Endothelial cell of umbilical vein (primary cell): ENCODE data around the gene METAP1. TPM values are rescaled to one million over a fixed set of nuclear protein-coding genes. Genes with fewer than 3 reads are reported as not detected.

Experiments used
- BruUV-seq: library from RNA; stranded (reverse); fragments of 400-500 nt; replicated peaks from 2 replicates; lab custom pipeline; 2021; lab: Mats Ljungman, UMichigan
- CTCF ChIA-PET: fragments of 300-600, 350-600 bp; sonication (Branson Sonifier 250); formaldehyde crosslinking; loops from one replicate; lab custom pipeline; 2021; ENCODE audit warnings: antibody characterized with exemption, inconsistent platforms; lab: Charles Lee
- POLR2A ChIA-PET: fragments of 300-600, 350-600 bp; sonication (Branson Sonifier 250); formaldehyde crosslinking; loops from one replicate; lab custom pipeline; 2021; ENCODE audit warnings: antibody characterized with exemption, inconsistent platforms; lab: Charles Lee
- DNase-seq: peaks from one replicate; pipeline ENCODE4 v3.0.0-alpha.2; 2011; ENCODE audit warnings: low read depth, low spot score
- FAIRE-seq: peaks from 2 replicates; lab custom pipeline; 2011; peaks lifted over from hg19 to GRCh38; lab: Jason Lieb, UNC
- H2AFZ ChIP-seq: 2 replicates; pipeline ENCODE4 v1.6.0; 2012; ENCODE audit warnings: low read depth, low read length, control low read depth, inconsistent platforms
- H3K27ac ChIP-seq: 2 replicates; pipeline ENCODE4 v1.5.1; 2011; ENCODE audit warnings: low read depth, mild to moderate bottlenecking, control low read depth, low read length, moderate library complexity; ENCODE audit not compliant: insufficient read depth
- H3K27me3 ChIP-seq, 2 experiments: 2 replicates each; pipeline versions ENCODE4 v1.6.0 to v1.6.1; 2011; ENCODE audit warnings: low read length in 2 of 2, mixed read lengths in 1 of 2; ENCODE audit not compliant: control insufficient read depth in 2 of 2, insufficient read depth in 2 of 2
- H3K36me3 ChIP-seq, 2 experiments: 2 replicates in 1 of 2; 3 replicates in 1 of 2; pipeline ENCODE4 v1.5.1; 2011; ENCODE audit warnings: low read length in 2 of 2, mild to moderate bottlenecking in 1 of 2, moderate library complexity in 1 of 2; ENCODE audit not compliant: control insufficient read depth in 2 of 2, insufficient read depth in 2 of 2; ENCODE audit errors: extremely low read depth in 1 of 2
- H3K4me1 ChIP-seq: 3 replicates; pipeline ENCODE4 v1.5.1; 2011; ENCODE audit warnings: mild to moderate bottlenecking, low read length; ENCODE audit not compliant: control insufficient read depth, insufficient read depth; ENCODE audit errors: extremely low read depth
- H3K4me2 ChIP-seq: 2 replicates; pipeline ENCODE4 v1.6.1; 2011; ENCODE audit warnings: low read length, control low read depth, mixed read lengths; ENCODE audit not compliant: insufficient read depth
- H3K4me3 ChIP-seq, 3 experiments: fragments of 200-600 bp in 1 of 3; sonication (generic), shearing (Covaris generic) in 1 of 3; replicated peaks in 1 of 3; 2 replicates each; pipeline ENCODE4 v1.5.1; 2011 to 2016; ENCODE audit warnings: control low read depth in 3 of 3, low read length in 3 of 3, mild to moderate bottlenecking in 2 of 3, inconsistent platforms in 1 of 3, low read depth in 1 of 3, moderate library complexity in 1 of 3; ENCODE audit not compliant: insufficient read depth in 1 of 3
- H3K79me2 ChIP-seq: 2 replicates; pipeline ENCODE4 v1.6.0; 2012; ENCODE audit warnings: low read length, inconsistent platforms; ENCODE audit not compliant: control insufficient read depth, insufficient read depth
- H3K9ac ChIP-seq: replicated peaks from 2 replicates; pipeline ENCODE3; 2011; ENCODE audit warnings: low read length, control low read depth; ENCODE audit not compliant: insufficient read depth; ENCODE audit errors: extremely low read depth
- H3K9me1 ChIP-seq: replicated peaks from 3 replicates; pipeline ENCODE4 v1.6.0; 2011; ENCODE audit warnings: mild to moderate bottlenecking, low read length; ENCODE audit not compliant: control insufficient read depth, insufficient read depth; ENCODE audit errors: extremely low read depth
- H3K9me3 ChIP-seq: replicated peaks from 2 replicates; pipeline ENCODE4 v1.5.1; 2012; ENCODE audit warnings: low read length, inconsistent platforms; ENCODE audit not compliant: control insufficient read depth, insufficient read depth
- H4K20me1 ChIP-seq: replicated peaks from 2 replicates; pipeline ENCODE3; 2011; ENCODE audit warnings: mild to moderate bottlenecking, low read length; ENCODE audit not compliant: control insufficient read depth, insufficient read depth; ENCODE audit errors: extremely low read depth
- EZH2 ChIP-seq: IDR thresholded peaks from 2 replicates; pipeline ENCODE4 v1.6.1; 2012; ENCODE audit warnings: borderline replicate concordance, low read depth, mild to moderate bottlenecking, moderate library complexity, low read length, inconsistent platforms; ENCODE audit not compliant: severe bottlenecking
- FOS ChIP-seq: IDR thresholded peaks from 2 replicates; pipeline ENCODE4 v1.6.1; 2011; ENCODE audit warnings: mild to moderate bottlenecking, low read length, moderate library complexity, borderline replicate concordance; ENCODE audit not compliant: insufficient read depth
- GATA2 ChIP-seq: IDR thresholded peaks from 2 replicates; pipeline ENCODE4 v1.7.0; 2011; ENCODE audit warnings: low read depth, mild to moderate bottlenecking, moderate library complexity, mixed read lengths, low read length; ENCODE audit not compliant: insufficient read length, insufficient read depth
- JUN ChIP-seq: IDR thresholded peaks from 2 replicates; pipeline ENCODE4 v1.6.1; 2011; ENCODE audit warnings: borderline replicate concordance, low read depth; ENCODE audit not compliant: insufficient read length, insufficient read depth
- MYC ChIP-seq: IDR thresholded peaks from one replicate; pipeline ENCODE4 v1.6.1; 2011; ENCODE audit warnings: mild to moderate bottlenecking, low read depth, low read length
- POLR2A ChIP-seq: IDR thresholded peaks from 2 replicates; pipeline ENCODE4 v1.6.1; 2012; ENCODE audit warnings: low read depth, mild to moderate bottlenecking, control low read depth, low read length
- POLR2AphosphoS5 ChIP-seq: IDR thresholded peaks from 2 replicates; pipeline ENCODE4 v1.6.1; 2012; ENCODE audit warnings: low read depth, mild to moderate bottlenecking, control low read depth, low read length, moderate library complexity; ENCODE audit not compliant: insufficient read depth
- dilution Hi-C: fragments of 300-500 bp; cut with MboI; formaldehyde crosslinking; loops from one replicate; pipeline ENCODE4 v1.15.0; 2019; ENCODE audit warnings: low sequenced_read_pairs; ENCODE audit not compliant: extremely low pct_ligation_motif_present
- intact Hi-C: fragments of 100-400 bp; cut with micrococcal nuclease; formaldehyde crosslinking; loops from one replicate; pipeline ENCODE4 v1.10.0; 2022
- polyA plus RNA-seq, 4 experiments: library from polyadenylated mRNA; depleted of rRNA in 3 of 4; stranded (reverse) in 3 of 4; unstranded in 1 of 4; fragments of >200 nt; gene quantifications; 2 replicates each; pipeline versions ENCODE4 v1.2.1 to v1.2.3, GENCODE V29; 2011 to 2012; ENCODE audit warnings: missing spikeins in 1 of 4
- total RNA-seq: library from RNA; stranded (reverse); gene quantifications from 2 replicates; pipeline ENCODE4 v1.2.3, GENCODE V29; 2021
- TF ChIP-seq, protein P1 (sequence below), 2 donors: IDR thresholded peaks; 1 replicate in 1 of 2; 2 replicates in 1 of 2; pipeline ENCODE4 v1.5.1; 2011; ENCODE audit warnings: low read length in 2 of 2, mild to moderate bottlenecking in 2 of 2, moderate library complexity in 2 of 2, control low read depth in 1 of 2, inconsistent platforms in 1 of 2, low read depth in 1 of 2; ENCODE audit not compliant: insufficient read depth in 1 of 2; ENCODE audit errors: extremely low read depth in 1 of 2
- TF ChIP-seq, protein P2 (sequence below): IDR thresholded peaks from 2 replicates; pipeline ENCODE4 v1.6.1; 2011; ENCODE audit not compliant: insufficient read depth, insufficient read length

METAP1 gene
- total and polyA plus RNA-seq, 2 donors (not counting 3 experiments of a cell fraction or from before 2014, with no cell fraction given), result 26.4 to 39.8 TPM

DNA sequence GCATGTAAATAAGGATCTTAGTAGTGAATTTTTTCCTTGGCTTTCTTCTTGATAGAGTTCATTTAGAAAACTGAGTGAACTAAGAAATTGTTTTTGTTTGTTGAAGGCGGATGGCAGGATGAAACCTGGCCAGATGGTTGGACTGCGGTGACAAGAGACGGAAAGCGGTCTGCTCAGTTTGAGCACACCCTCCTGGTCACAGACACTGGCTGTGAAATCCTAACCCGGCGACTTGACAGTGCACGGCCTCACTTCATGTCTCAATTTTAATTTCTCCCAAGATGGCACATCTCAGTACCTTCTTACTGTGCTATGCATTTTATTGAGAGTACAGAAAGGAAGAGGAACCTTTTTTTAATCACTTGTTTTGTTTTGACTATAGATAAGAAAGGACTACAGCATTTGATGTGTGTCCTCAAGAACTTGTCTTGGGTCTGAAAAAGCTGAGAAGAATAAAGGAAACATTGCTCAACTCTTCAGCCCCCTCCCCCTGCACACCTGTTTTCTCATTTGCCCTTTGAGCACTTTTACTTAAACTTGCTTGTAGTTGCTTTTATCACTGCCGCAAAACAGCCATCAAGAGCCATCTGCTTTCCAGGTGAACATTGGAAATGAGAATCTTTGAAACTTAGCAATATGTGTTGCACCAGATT lies 65.7 kb downstream of the METAP1 start:
- no peaks in the 10 kb centered on the region for H3K27me3 ChIP-seq
- H3K9me3 ChIP-seq, result no peaks in the 10 kb centered on the region
- H2AFZ ChIP-seq, result no peak overlapping the region
- peaks cover 18% of the 10 kb centered on the region for H3K4me1 ChIP-seq
- ChIA-PET CTCF (no interaction called here), POLR2A (no interaction called here)
- peaks cover 3 to 5% of the 10 kb centered on the region in 2 experiments for H3K36me3 ChIP-seq
- H3K4me3 ChIP-seq, result no peak overlapping the region
- DNase-seq (no peak), FAIRE-seq (no peak)
- BruUV-seq, result no TSS peak
- no peaks in the 10 kb centered on the region for H3K79me2 ChIP-seq
- intact Hi-C loops, result no loop called here
- H3K9ac ChIP-seq, result no peak overlapping the region
- TF ChIP-seq FOS (no peak), MYC (no peak), POLR2A (no peak), GATA2 (no peak), POLR2AphosphoS5 (no peak), JUN (no peak), EZH2 (no peak)
- TF ChIP-seq, protein P1, sequence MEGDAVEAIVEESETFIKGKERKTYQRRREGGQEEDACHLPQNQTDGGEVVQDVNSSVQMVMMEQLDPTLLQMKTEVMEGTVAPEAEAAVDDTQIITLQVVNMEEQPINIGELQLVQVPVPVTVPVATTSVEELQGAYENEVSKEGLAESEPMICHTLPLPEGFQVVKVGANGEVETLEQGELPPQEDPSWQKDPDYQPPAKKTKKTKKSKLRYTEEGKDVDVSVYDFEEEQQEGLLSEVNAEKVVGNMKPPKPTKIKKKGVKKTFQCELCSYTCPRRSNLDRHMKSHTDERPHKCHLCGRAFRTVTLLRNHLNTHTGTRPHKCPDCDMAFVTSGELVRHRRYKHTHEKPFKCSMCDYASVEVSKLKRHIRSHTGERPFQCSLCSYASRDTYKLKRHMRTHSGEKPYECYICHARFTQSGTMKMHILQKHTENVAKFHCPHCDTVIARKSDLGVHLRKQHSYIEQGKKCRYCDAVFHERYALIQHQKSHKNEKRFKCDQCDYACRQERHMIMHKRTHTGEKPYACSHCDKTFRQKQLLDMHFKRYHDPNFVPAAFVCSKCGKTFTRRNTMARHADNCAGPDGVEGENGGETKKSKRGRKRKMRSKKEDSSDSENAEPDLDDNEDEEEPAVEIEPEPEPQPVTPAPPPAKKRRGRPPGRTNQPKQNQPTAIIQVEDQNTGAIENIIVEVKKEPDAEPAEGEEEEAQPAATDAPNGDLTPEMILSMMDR (IDR thresholded peaks at IDR 0.05; ENCODE audit: extremely low read depth in 1 of 2, insufficient read depth in 1 of 2, low read depth in 1 of 2, low read length in 2 of 2), result no peak
- TF ChIP-seq, protein P2, sequence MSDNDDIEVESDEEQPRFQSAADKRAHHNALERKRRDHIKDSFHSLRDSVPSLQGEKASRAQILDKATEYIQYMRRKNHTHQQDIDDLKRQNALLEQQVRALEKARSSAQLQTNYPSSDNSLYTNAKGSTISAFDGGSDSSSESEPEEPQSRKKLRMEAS, result no peak
- dilution Hi-C loops, result no loop called here
- H3K4me2 ChIP-seq, result no peak overlapping the region
- no peaks in the 10 kb centered on the region for H3K9me1 ChIP-seq
- H3K27ac ChIP-seq, result peak overlapping the region; percentile 59
- no peaks in the 10 kb centered on the region for H4K20me1 ChIP-seq
